H54 (cell line): Measurements from ENCODE around the gene LRIG2.

Experiments used
- DNase-seq: peaks from one replicate; pipeline ENCODE4 v3.0.0; 2011; ENCODE audit warnings: low spot score, mixed read lengths; ENCODE audit not compliant: insufficient read length
- FAIRE-seq: peaks from 3 replicates; lab custom pipeline; 2011; peaks lifted over from hg19 to GRCh38; lab: Jason Lieb, UNC
- POLR2A ChIP-seq: IDR thresholded peaks from 2 replicates; pipeline ENCODE4 v1.6.1; 2011; ENCODE audit warnings: low read depth, mild to moderate bottlenecking, low read length

The LRIG2 gene

GRCh38 chr1:113088972-113089371 is 16.0 kb downstream of the LRIG2 start:
- TF ChIP-seq POLR2A: no peak
- DNase-seq (no peak), FAIRE-seq (peak; percentile 72)

DNA sequence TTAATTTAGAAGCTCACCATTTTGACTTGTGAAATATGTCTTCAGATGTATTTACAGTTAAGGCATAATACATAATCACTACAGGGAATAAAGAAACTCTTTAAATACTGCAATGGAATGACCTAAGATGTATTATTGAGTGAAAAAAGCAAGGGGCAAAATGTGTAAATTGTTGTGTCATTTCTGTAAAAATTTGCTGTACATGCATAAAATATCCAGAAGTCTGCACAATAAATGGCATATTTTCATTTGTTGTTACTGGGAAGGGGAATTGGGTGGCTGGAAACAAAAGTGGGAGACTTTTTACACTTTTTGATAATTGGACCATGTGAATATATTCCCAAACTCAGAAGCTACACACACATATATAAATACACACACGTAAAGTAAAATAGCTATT is 17.1 kb downstream of the LRIG2 start:
- no peak for TF ChIP-seq POLR2A
- DNase-seq (no peak), FAIRE-seq (no peak)

DNA sequence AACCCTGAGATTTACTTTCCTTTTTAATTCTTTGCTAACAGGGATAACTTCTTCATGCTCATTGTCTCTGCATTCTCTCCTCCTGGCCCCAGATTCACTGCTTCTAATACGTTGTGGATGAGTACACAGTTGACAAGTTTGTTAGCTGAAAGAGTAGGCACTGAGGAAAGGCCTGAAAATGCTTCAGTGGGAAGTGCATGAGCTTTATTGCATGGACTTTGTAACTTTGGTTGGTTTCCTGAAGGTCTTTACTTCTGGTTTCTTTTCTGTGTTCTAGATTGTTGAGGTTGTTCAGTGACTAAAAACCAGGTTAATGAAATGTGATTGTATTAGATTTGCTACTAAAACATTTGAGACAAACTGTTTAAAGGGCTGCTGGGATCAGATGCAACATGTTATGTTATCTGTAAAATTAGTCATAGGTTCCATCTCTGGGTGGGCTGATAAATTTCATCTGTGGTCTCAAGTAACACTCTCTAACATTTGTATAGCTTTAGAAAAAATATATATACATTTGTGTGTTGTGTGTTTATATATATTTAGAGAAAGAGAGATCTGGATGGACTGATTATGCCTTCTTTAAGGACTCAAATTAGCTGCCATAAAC is 19.1 kb downstream of the LRIG2 start:
- DNase-seq (no peak), FAIRE-seq (peak; percentile 20)
- no peak for TF ChIP-seq POLR2A

- no peak for TF ChIP-seq POLR2A
- no peak for FAIRE-seq
- no peak for DNase-seq
These were observed 21.5 kb downstream of the LRIG2 start for GRCh38 chr1:113094506-113094905.

DNA sequence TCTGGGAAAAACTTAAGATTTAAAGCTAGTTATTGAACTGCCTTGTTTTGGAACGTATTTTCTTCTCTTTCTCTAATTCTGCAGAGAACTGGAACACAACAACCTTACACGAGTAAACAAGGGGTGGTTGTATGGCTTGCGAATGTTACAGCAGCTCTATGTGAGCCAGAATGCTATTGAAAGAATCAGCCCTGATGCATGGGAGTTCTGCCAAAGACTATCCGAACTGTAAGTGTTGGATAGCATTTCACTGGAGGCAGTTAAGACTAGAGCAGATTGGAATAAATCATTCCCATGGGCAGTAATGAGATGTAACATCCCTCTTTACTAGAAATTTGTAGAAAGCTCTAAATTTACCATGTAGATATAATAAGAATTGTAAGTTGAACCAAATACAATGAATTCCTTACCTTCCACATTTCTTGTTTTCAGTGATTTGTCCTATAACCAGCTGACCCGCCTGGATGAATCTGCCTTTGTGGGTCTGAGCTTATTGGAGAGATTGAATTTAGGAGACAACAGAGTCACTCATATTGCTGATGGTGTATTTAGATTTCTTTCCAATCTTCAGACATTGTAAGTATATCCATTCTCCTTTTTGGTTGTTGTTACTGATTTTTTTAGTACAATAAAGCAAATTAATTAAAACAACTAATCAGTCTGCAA is 22.9 kb downstream of the LRIG2 start:
- TF ChIP-seq POLR2A: no peak
- DNase-seq (no peak), FAIRE-seq (no peak)

- DNase-seq (no peak), FAIRE-seq (no peak)
- TF ChIP-seq POLR2A: no peak
These were observed 23.5 kb downstream of the LRIG2 start for GRCh38 chr1:113096493-113096892.

- FAIRE-seq: no peak
- TF ChIP-seq POLR2A: no peak
- DNase-seq: no peak
These were observed 28.6 kb downstream of the LRIG2 start for GRCh38 chr1:113101588-113101987.

GRCh38 chr1:113103048-113103447 is 30.1 kb downstream of the LRIG2 start:
- no peak for FAIRE-seq
- DNase-seq: no peak
- TF ChIP-seq POLR2A: no peak

DNA sequence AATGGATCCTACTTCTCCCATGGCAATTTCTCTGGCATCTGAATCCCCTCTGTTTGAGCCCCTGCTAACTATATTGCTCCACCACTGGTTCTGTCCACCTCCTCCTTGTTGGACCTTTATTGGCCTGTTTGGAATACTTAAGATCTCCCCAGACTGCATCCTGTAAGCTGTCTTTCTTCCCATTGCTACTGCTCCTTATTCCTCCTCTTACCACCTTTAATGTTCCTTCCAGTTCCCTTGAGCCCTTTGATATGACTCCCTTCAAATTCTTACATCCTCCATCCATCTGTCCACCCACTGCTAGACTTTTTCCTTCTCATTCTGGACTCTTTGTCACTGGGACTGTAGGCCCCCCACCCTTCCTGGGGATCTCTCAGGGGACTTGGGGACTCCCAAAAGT is 31.0 kb downstream of the LRIG2 start:
- DNase-seq (no peak), FAIRE-seq (no peak)
- no peak for TF ChIP-seq POLR2A

DNA sequence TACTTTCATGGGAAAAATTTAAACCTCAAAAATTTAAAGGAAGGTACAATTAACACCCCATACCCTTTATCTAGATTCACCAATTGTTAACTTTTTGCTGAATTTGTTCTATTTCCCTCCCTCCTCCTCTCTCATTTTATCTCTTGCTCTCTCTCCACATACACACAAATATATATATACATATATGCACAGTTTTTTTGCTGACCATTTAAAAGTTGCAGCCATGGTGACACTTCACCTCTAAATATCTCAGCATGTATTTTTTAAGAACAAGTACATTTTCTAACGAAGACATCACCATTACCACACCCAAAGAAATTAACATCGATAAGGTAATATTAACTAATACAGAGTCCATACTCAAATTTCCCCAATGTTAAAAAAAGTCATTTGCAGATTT is 33.9 kb downstream of the LRIG2 start:
- DNase-seq (no peak), FAIRE-seq (no peak)
- TF ChIP-seq POLR2A: no peak

DNA sequence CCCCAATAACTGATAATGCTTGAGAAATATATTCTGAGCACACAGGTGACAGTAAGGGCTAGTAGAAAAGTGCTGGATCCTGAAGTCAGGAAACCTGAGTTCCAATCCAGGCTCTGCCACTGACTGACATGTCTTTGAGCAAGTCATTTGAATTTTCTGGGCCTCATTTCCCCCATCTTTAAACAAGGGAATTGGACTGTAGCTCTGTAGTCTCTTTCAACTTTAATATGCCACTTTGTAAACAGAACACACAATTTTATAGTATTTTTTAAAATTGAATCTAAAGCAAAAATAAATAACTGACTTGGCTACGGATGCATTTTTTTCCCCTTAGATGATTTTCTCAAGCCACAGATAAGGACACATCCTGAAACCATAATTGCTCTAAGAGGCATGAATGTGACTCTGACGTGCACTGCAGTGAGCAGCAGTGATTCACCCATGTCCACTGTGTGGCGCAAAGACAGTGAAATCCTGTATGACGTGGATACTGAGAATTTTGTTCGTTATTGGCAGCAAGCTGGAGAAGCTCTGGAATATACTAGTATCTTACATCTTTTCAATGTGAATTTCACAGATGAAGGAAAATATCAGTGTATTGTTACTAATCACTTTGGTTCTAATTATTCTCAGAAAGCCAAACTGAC is 37.0 kb downstream of the LRIG2 start:
- TF ChIP-seq POLR2A: no peak
- DNase-seq: peak; percentile 60
- FAIRE-seq: peak; percentile 99

DNA sequence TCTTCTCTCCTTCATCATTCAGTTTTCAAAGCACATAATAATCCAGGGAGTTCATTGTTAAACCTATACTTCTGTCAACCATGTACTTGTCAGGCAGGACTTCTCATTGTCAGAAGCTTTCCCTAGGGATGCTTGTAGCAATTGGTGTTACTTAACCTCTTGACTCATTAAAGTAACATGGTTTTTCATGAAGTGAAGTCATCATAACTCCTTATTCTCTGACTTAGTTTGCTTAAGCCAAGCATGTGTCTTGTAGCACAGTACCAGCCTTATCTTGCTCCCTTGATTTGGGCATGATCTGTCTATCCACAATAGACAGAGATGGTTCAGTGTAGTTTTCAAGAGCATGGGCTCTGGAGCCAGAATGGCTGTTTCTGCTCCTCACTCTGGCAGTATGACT is 45.3 kb downstream of the LRIG2 start:
- FAIRE-seq (no peak), DNase-seq (no peak)
- TF ChIP-seq POLR2A: no peak

GRCh38 chr1:113123737-113124136 is 50.7 kb downstream of the LRIG2 start:
- FAIRE-seq: peak; percentile 58
- DNase-seq: no peak
- TF ChIP-seq POLR2A: no peak

- no peak for TF ChIP-seq POLR2A
- FAIRE-seq (no peak), DNase-seq (no peak)
These were observed 51.4 kb downstream of the LRIG2 start for GRCh38 chr1:113124366-113124765.

- DNase-seq: no peak
- no peak for TF ChIP-seq POLR2A
- no peak for FAIRE-seq
These were observed 52.5 kb downstream of the LRIG2 start for GRCh38 chr1:113125517-113125916.
